HG03280 (cell line): Measurements from ENCODE around the gene ACER3.
"Not testable (repeated sequence)": the region's sequence is repeated elsewhere in the genome, so short reads cannot be mapped to it uniquely, and the experiment has no call there.

ENCODE experiments used
- ATAC-seq: cut with Tn5 transposase; IDR thresholded peaks from one replicate; pipeline ENCODE4 v1.9.1; 2021; ENCODE audit warnings: mild to moderate bottlenecking, moderate library complexity; ENCODE audit not compliant: unreplicated experiment

Gene ACER3

GRCh38 chr11:76835928-76836612 is 24.6 kb upstream of the ACER3 start:
- no peak for ATAC-seq

- ATAC-seq = no peak
Observed at GRCh38 chr11:76836613-76837291, 24.0 kb upstream of the ACER3 start.

GRCh38 chr11:76837696-76838677 is 22.7 kb upstream of the ACER3 start:
- no peak for ATAC-seq

- ATAC-seq = no peak
Observed at GRCh38 chr11:76838678-76839068, 22.0 kb upstream of the ACER3 start.

- ATAC-seq = no peak
Observed at GRCh38 chr11:76839311-76839710, 21.4 kb upstream of the ACER3 start.

- no peak for ATAC-seq
Observed at GRCh38 chr11:76841923-76842452, 18.7 kb upstream of the ACER3 start.

- ATAC-seq = no peak
Observed at GRCh38 chr11:76843907-76844306, 16.8 kb upstream of the ACER3 start.

- ATAC-seq = no peak
Observed at GRCh38 chr11:76844511-76844910, 16.2 kb upstream of the ACER3 start.

- no peak for ATAC-seq
Observed at GRCh38 chr11:76845069-76845468, 15.6 kb upstream of the ACER3 start.

- ATAC-seq = no peak
Observed at GRCh38 chr11:76846441-76846840, 14.3 kb upstream of the ACER3 start.

- ATAC-seq = no peak
Observed at GRCh38 chr11:76849376-76849775, 11.3 kb upstream of the ACER3 start.

- ATAC-seq = no peak
Observed at GRCh38 chr11:76850130-76850529, 10.6 kb upstream of the ACER3 start.

- no peak for ATAC-seq
Observed at GRCh38 chr11:76850815-76851214, 9.9 kb upstream of the ACER3 start.

- no peak for ATAC-seq
Observed at GRCh38 chr11:76854709-76855108, 6.0 kb upstream of the ACER3 start.

GRCh38 chr11:76855670-76856069 is 5.0 kb upstream of the ACER3 start:
- not testable (repeated sequence) for ATAC-seq

- no peak for ATAC-seq
Observed at GRCh38 chr11:76856106-76856505, 4.6 kb upstream of the ACER3 start.

GRCh38 chr11:76856571-76856970 is 4.1 kb upstream of the ACER3 start:
- ATAC-seq = no peak

- no peak for ATAC-seq
Observed at GRCh38 chr11:76857781-76858410, 2.8 kb upstream of the ACER3 start.

GRCh38 chr11:76859708-76860227 is 950 bp upstream of the ACER3 start:
- ATAC-seq = no peak

GRCh38 chr11:76861490-76861953 is 804 bp downstream of the ACER3 start:
- ATAC-seq = no peak
